DND-41 (cell line): ENCODE data around the gene DENND6B.
A peak's percentile ranks its signal among the peaks of the same experiment; 100 is the strongest.

Experiments
- CTCF ChIP-seq: IDR thresholded peaks from 2 replicates; pipeline ENCODE4 v1.5.1; 2012; ENCODE audit warnings: borderline replicate concordance, low read length, moderate library complexity, mild to moderate bottlenecking; ENCODE audit not compliant: poor library complexity, severe bottlenecking; ENCODE audit errors: extremely low read depth
- EZH2 ChIP-seq: IDR thresholded peaks from 3 replicates; pipeline ENCODE4 v1.6.1; 2012; ENCODE audit warnings: borderline replicate concordance, low read depth, mild to moderate bottlenecking, moderate library complexity, low read length, inconsistent platforms; ENCODE audit not compliant: severe bottlenecking

GRCh38 chr22:50274311-50274710 lies 52.5 kb downstream of the DENND6B start:
- TF ChIP-seq CTCF (peak; percentile 58), EZH2 (no peak)
